HG03460 (cell line): ENCODE measurements around the gene PGAP3.

Experiments
- ATAC-seq: cut with Tn5 transposase; IDR thresholded peaks from one replicate; pipeline ENCODE4 v1.9.1; 2021; ENCODE audit not compliant: unreplicated experiment

PGAP3 gene

DNA sequence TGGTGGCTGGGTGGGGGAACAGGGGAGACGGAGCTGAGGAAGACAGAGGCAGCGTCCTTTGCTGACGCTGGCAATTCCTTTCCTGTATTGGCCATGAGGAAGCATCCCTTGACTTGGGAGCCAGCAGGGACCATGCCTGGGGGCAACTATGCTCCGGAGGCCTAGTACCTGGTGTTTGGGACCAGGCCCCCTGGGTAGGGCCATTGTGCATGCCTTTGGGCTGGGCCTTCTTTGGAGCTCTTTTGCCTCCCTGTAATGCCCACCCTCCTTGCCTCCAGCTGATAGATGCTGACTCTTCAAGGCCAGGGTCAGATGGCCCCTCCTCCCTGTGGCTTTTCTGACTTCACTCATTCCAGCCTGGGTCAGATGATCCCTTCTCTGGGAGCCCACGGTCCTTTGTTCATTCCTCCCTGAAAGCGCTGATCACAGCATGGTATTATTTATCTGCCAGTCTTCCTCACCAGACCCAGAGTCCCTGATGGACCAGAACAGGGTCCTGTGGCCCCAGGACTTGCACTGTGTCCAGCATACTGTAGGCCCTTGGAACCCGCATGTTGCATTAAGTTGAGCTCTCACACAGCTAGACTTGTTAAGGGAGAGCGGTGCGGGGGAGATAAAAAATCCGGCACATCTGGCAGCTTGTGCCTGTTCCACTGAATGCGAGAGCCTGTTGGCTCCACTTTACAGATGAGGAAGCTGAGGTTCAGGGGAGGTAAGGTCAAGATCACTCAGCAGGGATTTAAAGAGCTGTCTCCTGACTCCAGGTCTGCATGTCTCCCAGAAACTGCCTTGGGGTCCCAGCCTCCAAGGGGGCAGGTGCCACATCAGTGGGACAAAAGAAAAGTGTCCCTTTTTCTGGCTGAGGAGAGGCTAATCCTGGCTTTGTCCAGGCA lies 48.0 kb downstream of the PGAP3 start:
- no peak for ATAC-seq

- no peak for ATAC-seq
Observed at GRCh38 chr17:39639043-39639442, 48.8 kb downstream of the PGAP3 start.

GRCh38 chr17:39638317-39638716 lies 49.5 kb downstream of the PGAP3 start:
- no peak for ATAC-seq

GRCh38 chr17:39636927-39637736 lies 50.7 kb downstream of the PGAP3 start, which contains the start of gene STARD3:
Gene STARD3 (plus strand): TSS chr17:39637144. CDS start chr17:39653532, 16,388 bp downstream.
- ATAC-seq = peak; percentile 74

DNA sequence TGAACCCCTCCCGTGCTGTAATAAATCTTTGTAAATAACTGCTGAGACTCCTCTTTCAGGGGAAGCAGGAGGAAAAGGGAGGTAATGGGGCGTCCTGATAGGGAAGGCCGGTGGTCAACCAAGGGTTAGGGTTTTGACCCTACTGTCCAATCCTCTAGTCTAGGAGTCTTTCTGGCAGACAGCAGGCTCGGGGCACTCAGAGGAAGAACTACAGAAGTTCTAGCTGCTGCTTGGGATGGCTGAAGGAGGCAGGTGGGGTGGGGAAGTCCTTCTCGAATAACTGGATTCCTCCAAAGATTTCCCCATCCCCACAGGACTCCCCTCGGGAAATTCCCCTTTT lies 51.3 kb downstream of the PGAP3 start:
- ATAC-seq = peak; percentile 13

DNA sequence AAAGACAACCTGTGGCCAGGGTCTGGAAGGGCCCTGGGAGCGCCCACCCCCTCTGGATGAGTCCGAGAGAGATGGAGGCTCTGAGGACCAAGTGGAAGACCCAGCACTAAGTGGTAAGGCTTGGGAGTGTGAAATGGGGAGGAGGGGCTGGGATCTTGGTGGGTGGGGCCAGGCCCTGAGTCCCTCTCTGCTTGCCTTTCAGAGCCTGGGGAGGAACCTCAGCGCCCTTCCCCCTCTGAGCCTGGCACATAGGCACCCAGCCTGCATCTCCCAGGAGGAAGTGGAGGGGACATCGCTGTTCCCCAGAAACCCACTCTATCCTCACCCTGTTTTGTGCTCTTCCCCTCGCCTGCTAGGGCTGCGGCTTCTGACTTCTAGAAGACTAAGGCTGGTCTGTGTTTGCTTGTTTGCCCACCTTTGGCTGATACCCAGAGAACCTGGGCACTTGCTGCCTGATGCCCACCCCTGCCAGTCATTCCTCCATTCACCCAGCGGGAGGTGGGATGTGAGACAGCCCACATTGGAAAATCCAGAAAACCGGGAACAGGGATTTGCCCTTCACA lies 52.2 kb downstream of the PGAP3 start:
- no peak for ATAC-seq

DNA sequence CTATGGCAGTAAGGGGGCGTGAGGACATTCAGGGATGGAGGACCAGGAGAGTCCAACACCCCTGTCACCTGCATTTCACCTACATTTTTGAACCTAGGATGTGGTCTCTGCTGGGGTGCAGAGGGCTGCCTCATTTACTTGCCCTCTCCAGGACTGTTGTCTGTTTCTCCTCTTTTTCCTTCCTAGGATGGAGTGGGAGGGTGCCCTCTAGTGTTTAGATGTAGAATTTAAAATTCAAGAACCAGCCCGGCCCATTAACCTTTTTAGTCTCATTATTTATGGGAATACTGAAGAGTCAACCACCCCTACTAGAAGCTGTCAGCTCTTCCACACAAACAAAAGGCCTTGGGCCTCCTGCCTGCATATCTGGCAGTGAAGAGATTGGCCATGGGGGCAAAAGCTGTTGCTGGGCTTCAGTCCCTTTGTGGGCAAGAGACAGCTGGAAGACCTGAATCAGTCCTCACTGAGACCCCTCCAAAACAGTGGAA lies 53.4 kb downstream of the PGAP3 start:
- no peak for ATAC-seq

GRCh38 chr17:39633570-39634183 lies 54.2 kb downstream of the PGAP3 start:
- ATAC-seq = no peak

DNA sequence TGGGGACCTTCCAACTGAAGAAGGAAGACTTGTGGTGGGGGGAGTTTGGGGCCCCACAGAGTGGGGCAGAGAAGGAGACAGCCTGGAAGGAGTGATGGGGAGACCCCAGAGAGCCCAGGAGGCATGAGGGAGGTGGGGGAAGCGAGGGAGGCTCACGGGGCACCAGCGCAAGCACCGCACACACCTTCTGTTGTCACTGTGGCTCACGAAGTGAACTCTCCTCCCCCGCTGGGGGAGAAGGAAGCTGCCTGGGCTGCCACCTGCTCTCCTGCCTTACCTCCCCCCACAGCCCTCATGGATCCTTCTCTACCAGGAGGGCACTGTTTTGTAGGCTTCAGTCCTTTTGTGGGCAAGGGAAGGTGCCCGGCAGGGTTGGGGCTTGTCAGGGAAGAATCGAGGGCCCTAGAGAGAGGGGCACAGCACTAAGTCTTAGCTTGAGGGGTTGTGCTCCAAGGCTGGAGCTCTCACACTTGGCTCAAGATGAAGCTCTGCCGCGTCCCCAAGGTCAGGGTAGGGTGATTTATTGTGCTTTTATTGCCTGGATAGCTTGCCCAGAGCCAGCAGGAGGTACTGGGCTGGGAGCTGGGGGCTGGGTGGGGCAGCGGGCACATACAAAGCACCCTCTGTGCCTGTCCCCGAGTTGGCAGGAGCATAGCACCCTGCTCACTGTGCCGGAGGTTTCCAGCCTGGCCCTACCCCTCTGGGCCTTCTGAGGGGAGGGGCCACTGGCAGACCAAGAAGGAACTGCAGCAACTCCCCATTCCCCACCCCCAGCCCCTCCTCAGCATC lies 55.5 kb downstream of the PGAP3 start:
- ATAC-seq = no peak

GRCh38 chr17:39631403-39631802 lies 56.5 kb downstream of the PGAP3 start:
- no peak for ATAC-seq

GRCh38 chr17:39629898-39630297 lies 58.0 kb downstream of the PGAP3 start:
- ATAC-seq = no peak

DNA sequence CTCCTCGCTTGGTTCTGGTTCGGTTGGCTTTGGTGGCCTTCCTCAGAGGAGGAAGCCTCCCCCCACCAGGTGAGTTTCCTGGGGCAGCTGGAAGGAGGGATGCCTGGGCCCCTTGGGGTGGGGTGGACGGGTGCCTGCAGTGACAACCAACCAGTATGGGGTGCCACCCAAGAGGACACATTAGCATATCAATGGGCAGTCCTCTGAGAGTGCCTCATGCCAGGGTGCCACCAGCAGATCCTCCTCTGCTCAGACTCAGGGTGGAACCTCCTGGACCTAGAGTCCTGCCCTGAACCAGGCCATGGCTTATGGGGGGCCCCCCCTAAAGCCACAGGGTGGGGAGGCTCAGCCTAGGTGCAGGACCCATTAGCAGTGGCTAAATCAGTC lies 58.4 kb downstream of the PGAP3 start:
- no peak for ATAC-seq

GRCh38 chr17:39628655-39629493 lies 59.0 kb downstream of the PGAP3 start:
- ATAC-seq = no peak

DNA sequence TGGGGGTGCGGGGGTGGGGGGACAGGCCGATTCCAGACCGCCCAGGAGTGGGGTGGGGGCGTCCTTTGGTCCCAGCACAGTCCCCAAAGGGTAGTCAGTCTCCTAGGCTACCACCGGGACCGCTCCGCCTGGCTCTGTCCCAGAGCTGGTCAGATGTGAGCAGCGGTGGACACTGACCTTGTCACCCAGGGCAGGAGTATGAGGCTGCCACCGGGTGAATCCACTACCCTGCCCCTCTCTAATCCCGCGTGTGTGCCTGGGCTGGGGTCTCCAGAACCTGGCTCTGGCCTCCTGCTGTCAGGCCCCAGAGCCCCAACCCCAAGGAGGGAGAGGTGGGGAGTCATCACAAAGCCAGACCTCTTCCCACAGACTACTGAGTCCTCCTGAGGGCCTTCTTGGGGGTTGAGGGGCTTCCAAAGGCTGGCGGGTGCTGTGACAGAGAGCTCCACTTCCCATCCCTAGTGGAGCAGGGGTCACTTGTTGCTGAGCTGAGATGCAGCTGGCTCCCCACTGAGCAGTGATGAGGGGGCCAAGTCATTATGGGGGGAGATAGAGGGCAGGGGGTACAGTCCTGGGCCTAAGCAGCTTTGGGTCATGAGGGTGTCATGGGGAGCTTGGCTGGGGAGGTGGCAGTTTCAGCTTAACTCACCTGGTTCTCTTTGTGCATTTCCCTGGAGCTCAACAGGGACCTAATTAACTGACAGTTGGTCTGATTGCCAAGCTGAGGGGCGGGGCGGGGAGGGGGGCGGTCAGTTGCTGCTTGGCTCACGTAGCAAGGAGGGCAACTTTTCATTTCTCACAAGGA lies 59.9 kb downstream of the PGAP3 start:
- no peak for ATAC-seq

- ATAC-seq = no peak
Observed at GRCh38 chr17:39627047-39627711, 60.7 kb downstream of the PGAP3 start.

- ATAC-seq = no peak
Observed at GRCh38 chr17:39626171-39627046, 61.4 kb downstream of the PGAP3 start, which contains the start of gene PPP1R1B. Gene PPP1R1B (plus strand): TSS chr17:39626952. CDS start chr17:39627393, 441 bp downstream.

- ATAC-seq = no peak
Observed at GRCh38 chr17:39625198-39625785, 62.6 kb downstream of the PGAP3 start.
